Upper lobe of left lung (tissue), 4 donors: ENCODE data around the gene PTPRN2.
"Not testable (repeated sequence)": the region's sequence is repeated elsewhere in the genome, so short reads cannot be mapped to it uniquely, and the experiment has no call there.

Experiments
- CTCF ChIP-seq, 6 experiments: fragments of 450-650 bp in 4 of 6; fragments of 200-600 bp in 2 of 6; sonication (generic) in 2 of 6; IDR thresholded peaks; one replicate each; pipeline ENCODE4 v1.5.1; 2016 to 2019; ENCODE audit warnings: antibody characterized with exemption in 6 of 6
- EP300 ChIP-seq, 4 donors: sonication (generic); formaldehyde crosslinking; IDR thresholded peaks; one replicate each; pipeline ENCODE4 v1.5.1; 2017; ENCODE audit warnings: antibody characterized with exemption in 4 of 4, control low read depth in 2 of 4
- POLR2A ChIP-seq, 4 donors: fragments of 450-650 bp; IDR thresholded peaks; one replicate each; pipeline ENCODE4 v1.5.1; 2016 to 2017; ENCODE audit warnings: antibody characterized with exemption in 4 of 4, mild to moderate bottlenecking in 2 of 4

GRCh38 chr7:157847756-157848487, 739.7 kb downstream of the PTPRN2 start:
- TF ChIP-seq POLR2A, CTCF, EP300 (IDR thresholded peaks at IDR 0.05): not testable (repeated sequence)
